Activated CD4-positive, alpha-beta T cell treated with anti-CD3 and anti-CD28 coated beads, Interleukin-2, Interleukin-6, amounts not matched to agents 100 ng/mL and 50 ng/mL, durations not matched to agents 16 hours and 8 hours (primary cell): ENCODE data around the gene GATA1.

Source experiments
- DNase-seq: peaks from one replicate; pipeline ENCODE4 v3.0.0-alpha.2; 2020

Gene GATA1

DNA sequence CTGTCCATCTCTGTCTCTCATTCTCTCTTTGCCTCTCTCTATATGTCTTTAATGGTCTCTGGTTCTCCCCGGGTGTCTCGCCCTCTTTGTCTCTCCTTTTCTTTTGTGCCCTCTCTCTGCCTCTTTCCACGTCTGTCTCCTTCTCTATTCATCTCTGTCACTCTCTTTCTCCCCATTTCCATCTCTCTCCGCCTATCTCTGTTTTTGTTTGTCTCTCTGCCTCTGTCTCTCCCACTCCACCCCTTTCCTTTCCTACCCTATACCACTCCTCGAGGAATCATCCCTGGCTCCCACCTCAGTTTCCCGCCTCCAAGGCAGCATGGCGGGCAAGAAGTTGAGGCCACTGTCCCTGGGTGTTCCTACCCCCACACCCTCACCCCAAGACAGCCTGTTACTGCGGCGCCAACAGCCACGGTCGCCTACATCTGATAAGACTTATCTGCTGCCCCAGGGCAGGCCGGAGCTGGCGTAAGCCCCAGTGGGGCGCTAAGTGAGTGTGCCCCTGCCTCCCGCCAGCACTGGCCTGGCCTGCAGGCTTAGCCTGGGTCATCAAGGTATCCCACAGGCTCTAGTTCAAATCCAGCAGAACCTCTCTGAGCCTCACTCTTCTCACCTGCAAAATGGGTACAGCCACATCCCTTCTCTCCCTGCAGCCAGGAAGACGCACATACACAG, 713 bp upstream of the GATA1 start:
- no peak for DNase-seq

DNA sequence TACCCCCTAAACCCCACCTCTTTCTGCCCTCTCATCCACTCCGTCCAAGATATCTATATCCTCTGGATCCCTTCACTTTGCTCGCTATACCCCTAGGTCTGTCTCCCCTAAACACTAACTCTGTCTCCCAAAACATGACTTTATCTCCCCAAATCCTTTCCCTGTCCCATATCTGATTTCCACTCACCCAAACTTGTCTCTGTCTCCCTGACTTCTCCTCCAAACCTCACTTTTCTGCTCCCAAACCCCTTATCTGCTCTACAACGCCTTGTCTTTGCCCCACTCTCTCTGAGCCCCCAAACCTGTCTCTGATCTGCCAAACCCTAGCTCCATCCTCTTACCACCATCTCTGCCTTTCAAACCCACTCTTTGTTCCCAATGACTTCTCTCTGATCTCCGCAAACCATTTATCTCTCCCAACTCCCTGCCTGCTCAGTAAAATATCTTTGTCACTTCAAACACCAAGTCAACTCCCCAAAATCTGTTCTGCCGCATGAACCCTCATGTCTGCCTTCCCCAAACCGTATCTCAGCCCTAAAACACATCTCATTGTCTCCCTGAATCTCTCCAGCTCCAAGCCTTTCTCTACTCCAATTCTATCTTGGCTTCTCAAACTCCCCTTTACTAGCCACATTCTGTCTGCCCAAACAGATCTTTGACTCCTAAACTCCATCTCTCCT, 575 bp downstream of the GATA1 start:
- no peak for DNase-seq

DNA sequence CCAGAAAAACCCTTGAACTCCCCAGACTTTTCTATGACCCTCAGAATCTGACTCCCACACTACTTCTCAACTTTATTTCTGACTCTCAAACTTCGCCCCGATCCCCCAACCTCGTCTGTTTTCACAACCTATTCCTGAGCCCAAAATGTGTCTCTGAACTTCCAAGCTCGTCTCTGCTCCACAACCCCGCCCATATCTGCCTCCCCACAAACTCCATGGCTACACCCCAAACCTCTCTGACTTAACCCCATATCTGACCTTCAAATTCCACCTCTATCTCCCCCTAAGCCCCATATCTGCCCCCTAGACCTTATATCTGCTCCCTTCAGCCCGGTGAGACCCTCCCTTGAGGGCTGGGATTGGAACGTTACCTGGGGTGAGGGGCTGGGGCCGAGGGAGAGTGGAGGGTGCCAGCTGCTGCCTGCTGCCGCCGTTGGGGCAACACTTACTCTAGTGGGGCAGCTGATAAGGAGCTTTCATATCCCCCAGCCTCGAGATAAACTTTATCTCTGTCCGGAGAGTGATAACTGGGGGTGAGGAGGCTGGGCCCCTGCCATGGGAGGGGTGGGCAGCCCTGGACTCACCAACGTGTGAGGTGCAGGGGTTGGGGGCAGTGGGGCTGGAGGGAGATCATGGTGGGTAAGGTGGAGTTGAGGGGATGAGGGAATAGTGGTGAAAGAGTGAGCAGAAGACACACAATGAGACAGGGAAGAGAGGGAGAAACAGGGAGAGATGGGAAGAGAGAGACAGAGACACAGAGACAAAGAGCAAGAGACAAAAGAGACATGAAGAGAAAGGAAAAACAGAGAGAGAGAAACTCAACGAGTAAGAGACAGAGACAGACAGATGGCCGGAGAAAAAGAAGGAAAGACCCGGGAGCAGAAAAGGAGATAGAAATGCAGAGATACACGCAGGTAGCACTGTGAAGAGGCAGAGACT, 1.4 kb downstream of the GATA1 start:
- no peak for DNase-seq

DNA sequence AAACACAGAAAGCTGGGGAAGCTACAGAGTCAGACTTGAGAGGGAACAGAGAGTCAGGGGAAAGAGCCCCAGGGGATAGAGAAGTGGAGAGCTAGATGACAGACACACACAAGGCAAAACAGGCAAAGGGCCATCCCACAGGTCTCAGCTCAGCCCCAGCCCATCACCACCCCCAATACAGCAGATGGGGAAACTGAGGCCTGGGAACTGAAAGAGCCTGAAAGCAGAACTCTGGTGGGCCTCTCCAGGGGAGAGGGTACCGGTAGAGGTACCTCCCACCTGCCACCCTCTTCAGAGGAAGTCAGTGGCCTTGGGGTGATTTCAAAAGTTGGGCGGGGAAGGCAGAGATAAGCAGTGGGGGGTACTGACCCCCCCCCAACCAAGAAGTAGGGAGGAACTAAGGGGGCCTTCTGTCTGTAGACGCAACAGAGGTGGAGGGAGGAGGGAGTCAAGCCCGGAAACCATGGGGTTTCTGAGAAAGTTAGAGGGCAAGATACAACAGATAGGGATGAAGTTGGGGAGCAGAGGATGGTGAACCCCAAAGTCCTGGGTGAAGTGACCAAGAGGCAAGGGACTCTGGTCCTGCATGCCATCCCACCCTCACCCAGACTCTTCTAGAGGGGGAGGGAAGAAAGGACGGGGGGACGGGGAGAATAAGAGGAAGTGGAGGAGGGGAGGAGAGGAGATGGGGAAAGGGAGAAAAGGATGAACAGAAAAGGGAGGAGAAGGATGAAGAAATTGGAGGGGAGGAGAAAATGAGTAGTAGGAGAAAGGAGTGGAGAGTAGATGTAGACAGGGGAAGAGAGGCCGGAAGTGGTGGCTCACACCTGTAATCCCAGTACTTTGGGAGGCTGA, 3.2 kb downstream of the GATA1 start:
- no peak for DNase-seq

DNA sequence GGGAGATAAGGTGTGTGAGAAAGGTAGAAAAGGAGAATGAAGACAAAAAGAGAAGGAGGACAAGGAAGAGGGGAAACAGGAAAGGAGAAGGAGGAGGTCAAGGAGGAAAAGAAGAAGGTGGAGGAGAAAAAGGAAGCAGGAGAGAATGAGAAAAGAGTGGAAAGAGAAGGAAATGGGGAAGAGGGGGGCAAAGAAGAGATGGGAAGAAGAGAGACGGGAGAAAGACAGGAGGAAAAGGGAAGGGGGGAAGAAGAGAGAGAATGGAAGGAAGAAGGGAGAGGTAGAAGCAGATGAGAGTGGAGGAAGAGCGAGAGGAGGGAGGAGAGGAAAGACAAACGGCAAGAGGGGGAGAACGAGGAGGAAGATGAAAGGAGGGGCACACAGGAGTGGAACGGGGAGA, 4.1 kb downstream of the GATA1 start:
- DNase-seq: no peak

DNA sequence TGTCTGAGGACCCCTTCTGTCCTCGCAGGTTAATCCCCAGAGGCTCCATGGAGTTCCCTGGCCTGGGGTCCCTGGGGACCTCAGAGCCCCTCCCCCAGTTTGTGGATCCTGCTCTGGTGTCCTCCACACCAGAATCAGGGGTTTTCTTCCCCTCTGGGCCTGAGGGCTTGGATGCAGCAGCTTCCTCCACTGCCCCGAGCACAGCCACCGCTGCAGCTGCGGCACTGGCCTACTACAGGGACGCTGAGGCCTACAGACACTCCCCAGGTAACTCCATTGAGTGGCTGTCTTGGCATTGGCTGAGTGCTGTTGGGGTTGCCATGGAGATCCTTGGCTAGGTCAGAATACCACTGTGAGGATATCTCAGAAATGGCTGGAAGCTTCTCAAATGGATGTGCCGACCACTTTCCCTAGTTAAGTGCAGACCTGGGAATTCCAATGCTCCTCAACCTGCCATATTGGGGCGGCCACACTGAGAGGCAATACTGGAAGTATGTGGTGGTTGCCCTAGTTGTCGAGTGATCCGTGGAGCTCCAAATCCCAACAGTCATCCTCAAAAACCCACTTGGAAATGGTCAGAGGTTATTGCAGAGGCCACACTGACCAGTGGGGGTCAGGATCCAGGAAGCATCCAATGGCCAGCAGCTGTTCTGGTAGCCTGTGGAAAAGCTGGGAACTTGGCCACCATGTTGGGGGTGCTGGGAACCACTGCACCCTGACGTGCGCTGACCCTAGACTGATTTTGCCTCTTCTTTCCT, 4.9 kb downstream of the GATA1 start:
- no peak for DNase-seq

DNA sequence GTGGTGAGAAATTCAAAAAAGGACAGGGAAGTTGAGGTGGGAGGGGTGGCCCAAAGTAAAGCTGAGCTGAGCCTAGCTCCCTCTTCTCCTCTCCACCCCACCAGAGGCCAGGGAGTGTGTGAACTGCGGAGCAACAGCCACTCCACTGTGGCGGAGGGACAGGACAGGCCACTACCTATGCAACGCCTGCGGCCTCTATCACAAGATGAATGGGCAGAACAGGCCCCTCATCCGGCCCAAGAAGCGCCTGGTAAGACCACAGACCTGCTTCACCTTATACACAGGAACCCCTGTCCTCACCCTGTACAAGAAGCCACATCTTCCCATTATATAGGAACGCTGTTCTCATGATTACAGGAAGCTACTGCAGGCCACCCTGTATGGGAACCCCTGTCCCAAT, 5.8 kb downstream of the GATA1 start:
- DNase-seq: no peak

DNA sequence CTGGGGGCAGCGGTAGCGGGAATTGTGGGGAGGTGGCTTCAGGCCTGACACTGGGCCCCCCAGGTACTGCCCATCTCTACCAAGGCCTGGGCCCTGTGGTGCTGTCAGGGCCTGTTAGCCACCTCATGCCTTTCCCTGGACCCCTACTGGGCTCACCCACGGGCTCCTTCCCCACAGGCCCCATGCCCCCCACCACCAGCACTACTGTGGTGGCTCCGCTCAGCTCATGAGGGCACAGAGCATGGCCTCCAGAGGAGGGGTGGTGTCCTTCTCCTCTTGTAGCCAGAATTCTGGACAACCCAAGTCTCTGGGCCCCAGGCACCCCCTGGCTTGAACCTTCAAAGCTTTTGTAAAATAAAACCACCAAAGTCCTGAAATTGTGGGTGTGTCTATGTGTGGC, 7.5 kb downstream of the GATA1 start:
- DNase-seq: no peak

DNA sequence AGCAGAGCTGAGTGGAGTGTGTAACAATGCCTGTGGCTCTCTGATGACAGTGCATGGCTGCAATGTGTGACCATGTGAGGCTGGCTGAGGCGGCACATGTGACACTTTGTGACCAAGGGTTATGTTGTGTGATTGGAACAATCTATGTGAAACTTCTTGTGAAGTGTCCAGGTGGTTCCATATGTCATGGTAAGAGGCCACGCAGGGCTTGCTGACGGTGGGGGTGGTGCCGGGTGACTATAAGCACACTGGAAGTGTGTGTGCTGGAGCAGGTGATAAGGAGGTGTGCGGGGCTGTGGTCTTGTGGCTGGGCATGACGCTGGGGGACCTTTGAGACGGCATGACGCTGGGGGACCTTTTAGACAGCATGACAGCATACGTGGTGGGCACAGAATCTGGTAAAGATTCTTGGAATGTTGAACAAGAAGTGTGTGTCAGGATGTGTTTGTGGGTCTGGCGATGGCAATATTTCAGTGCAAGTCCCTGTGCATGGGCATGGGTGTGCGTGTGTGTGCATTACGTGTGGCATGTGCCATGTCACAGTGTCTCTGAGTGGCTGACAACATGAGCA, 8.0 kb downstream of the GATA1 start:
- DNase-seq: no peak

DNA sequence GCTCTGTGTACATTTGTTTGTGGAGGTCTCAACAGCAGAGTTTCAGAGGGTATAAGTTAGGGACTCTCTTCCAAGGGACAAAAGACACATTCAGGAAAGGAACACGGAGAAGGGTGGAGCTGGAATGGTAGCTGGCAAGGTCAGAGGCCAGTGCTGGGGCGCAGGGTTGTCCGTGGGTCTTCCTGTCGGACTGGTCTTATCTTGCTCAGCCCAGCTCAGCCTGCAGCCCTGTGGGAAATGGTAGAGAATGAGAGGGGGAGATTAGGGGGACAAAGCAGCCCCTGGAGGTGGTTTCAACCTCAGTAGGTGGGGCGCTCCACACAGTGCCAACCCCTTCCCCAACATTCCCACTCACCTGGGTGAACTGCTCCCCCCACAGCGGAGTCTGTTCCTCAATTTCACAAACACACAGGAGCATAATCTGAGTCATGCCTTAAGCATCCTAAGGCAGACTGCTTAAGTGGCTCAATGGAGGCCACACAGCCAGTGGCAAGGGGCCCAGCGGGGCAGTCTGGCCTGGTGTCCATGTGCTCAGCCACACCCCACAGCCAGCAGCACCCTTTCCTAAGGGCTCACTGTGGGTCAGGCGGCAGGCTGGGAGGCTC, 8.6 kb downstream of the GATA1 start:
- no peak for DNase-seq

DNA sequence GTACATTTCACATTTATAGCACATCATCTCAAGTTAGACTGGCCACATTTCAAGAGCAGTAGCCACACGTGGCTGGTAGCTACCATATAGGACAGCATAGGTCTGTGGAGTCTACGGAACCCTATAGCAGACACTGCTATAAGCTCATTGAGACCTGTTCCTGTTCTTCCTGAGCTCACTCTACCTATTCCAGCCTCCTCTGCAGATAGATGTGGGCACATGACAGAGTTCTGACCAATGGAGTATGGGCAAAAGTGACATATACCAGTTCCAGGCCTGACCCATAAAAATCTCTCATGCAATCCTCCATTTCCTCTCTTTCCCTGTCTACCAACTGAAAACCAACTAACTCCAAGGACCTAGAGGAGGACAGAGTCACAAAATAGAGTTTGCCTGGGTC, 11.9 kb downstream of the GATA1 start:
- DNase-seq: no peak

DNA sequence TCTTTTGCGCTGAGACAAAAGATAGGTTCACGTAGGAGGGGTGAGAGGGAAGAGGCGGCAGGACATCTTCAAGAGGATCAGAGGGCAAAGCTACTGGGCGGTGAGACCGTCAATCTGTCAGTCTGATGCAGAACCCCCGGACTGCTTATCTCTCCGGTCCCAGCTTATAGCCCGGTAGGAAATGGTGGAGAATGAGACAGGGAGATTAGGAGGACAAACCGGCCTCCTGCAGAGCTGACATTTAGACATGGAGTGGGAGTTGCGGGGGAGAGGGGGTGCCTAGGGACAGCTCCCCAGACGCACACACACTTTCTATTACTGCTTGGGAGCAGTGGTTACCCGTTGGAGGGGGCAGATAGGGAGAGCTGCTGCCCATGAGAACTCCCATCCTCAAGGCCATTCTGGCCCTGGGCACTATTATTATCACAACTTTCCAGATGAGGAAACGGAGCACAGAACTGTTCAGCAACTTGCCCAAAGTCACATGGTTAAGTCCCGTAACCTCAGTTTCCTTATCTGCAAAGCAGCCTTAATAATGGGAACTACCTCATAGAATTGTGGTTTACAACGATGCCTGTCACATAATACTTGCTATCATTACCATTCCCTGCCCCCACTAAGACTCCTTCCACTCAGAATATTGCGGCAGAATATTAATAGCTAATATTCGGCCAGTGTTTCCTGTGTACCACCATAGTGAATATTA, 14.3 kb downstream of the GATA1 start:
- no peak for DNase-seq

DNA sequence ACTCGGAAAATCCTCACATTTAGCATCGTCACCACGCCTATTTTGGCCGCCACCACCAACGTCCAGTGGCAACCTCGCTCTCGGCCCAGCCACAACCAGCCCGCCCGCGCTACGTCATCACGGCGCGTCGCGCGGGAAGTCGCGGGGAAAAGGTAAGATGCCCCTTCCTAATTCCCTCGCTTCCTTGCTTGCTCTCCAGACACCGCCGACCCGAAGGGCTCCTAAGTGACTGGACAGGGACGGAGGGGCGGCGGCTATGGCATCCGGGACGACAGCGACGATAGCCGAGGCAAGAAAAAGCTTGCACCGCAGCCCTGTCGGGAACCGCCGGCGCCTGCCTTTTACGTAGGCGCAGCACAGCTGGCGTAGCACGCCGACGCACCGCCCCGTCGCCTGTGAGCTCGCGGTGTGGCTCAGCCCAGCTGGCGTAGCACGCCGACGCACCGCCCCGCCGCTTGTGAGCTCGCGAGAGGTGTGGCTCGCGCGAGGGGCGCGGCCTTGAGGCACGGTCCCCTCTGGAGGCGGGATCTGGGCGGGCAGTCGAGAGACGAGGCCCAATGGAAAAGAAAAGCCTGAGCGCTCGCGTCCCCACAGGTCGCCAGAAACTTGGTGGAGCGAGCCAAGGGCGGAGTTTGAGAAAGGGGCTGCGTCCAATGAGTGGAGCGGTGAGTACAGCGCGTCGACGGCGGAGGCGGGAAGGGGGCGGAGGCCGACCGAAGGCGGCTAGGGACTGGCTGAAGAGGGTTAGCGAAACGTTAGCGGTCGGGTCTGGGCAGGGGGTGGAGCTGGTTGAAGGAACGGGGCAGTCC, 15.1 kb downstream of the GATA1 start, which contains the start of gene HDAC6:
TSS of gene HDAC6 (plus strand) at position 788 of the 809 bp plus-strand sequence. CDS start 626 bp downstream, outside the sequence.
- DNase-seq: peak; percentile 96

DNA sequence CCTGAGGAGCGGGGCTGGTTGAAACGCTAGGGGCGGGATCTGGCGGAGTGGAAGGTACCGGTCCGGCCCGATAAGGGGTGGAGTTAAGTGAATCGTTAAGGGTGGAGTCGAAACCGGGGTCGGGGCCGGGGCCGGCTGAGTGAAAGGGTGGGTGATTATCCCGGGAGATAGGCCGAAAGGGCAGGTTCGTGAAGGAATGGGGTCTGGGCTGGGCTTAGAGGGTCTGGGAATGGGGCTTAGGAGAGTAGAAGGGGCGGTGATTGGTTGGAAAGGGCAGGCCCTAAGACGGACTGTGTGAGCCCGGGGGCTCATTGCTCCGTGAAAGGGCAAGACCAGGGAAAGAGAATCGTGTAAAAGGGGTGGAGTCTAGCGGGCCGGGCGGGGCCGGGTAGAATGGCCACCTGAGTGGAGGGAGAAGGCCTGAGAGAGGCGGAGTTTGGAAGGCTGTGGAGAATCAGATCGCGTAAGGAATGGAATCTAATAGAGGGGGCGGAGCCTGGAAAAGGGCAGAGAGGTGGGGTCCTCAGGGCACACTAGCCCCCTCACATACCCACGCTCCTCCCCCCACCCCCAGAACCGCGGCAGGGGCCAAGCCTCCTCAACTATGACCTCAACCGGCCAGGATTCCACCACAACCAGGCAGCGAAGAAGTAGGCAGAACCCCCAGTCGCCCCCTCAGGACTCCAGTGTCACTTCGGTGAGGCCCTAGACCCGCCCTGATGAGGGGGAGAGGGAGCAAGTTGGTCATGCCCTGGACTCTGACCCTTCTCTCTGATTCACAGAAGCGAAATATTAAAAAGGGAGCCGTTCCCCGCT, 15.9 kb downstream of the GATA1 start:
- peak; percentile 81 for DNase-seq

DNA sequence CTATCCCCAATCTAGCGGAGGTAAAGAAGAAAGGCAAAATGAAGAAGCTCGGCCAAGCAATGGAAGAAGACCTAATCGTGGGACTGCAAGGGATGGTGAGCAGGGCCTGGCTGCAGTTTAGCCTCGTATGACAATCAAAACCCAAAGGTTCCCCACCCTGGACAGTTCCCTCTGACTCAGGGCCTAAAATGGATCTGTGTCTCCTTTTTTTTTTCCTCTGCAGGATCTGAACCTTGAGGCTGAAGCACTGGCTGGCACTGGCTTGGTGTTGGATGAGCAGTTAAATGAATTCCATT, 16.5 kb downstream of the GATA1 start:
- no peak for DNase-seq

DNA sequence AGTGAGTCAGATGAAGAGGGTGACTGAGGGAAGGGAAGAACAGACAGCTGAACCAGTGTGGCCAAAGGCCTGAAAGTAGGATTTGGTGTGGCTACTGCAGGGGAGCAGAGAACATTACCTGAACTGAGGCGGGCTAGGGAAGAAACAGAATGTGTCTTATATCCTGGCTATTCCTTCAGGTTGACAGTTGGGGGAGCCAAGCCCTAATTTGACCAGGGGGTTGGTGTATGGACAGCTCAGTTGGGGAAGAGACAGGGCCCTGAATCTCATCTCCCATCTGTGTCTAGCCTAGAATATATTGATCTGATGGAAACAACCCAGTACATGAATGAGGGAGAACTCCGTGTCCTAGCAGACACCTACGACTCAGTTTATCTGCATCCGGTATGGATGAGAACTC, 19.7 kb downstream of the GATA1 start:
- DNase-seq: no peak

DNA sequence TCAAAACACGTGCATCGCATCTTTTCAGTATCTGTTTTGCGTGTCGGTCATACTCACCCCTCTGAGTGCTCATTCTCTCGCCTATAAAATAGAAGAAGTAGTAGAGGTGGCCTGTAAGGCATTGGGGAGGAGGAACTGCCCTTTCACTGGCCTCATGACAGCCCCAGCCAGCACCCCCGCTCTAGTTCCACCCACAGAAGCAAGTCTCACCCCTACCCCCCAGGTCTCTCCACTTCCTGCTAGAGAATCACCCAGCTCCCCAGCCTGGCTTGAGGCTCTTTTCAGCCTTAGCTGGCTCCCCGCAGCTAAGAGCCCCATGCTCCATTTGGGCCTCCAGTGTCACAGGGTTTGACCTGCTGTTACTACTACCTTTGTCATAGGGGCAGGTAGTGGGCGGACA, 27.3 kb downstream of the GATA1 start:
- no peak for DNase-seq

DNA sequence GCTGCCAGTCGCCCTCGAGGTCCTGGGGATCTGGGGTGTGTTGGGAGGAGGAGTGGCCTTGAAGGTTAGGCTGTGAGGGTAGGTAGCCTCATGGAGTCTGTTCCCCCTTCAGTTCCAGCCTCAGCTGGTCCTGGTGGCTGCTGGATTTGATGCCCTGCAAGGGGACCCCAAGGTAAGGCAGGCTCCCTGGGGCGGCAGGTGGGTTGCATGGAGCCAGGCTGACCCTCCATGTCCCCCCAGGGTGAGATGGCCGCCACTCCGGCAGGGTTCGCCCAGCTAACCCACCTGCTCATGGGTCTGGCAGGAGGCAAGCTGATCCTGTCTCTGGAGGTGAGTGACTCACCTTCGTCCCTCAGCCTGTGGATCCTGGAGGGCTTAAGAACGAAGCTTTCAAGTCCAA, 28.3 kb downstream of the GATA1 start:
- DNase-seq: no peak

DNA sequence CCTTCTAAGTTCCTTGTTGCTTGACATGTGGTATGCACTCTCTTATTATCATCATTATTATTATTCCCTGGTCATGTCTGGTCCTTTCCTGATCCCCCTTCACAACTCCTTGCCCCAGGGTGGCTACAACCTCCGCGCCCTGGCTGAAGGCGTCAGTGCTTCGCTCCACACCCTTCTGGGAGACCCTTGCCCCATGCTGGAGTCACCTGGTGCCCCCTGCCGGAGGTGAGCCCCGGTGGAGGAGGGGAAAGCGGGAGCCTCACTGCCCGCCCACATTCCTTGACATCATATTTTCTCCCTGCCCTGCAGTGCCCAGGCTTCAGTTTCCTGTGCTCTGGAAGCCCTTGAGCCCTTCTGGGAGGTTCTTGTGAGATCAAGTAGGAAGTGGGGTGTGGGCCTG, 28.9 kb downstream of the GATA1 start:
- DNase-seq: no peak
